HG03103 (cell line): Measurements from ENCODE around the gene TRPM3.

ENCODE experiments used
- ATAC-seq: cut with Tn5 transposase; IDR thresholded peaks from one replicate; pipeline ENCODE4 v1.9.1; 2021; ENCODE audit warnings: low read depth; ENCODE audit not compliant: unreplicated experiment

TRPM3 gene

GRCh38 chr9:71121275-71122021, at the start of gene TRPM3:
Gene TRPM3, minus strand, starts transcription at chr9:71121621. Its CDS starts 267 bp downstream, at chr9:71121354.
- no peak for ATAC-seq

GRCh38 chr9:71168418-71168817, 47.0 kb upstream of the TRPM3 start:
- no peak for ATAC-seq

GRCh38 chr9:71162126-71162525, 40.7 kb upstream of the TRPM3 start:
- ATAC-seq = no peak

- ATAC-seq = no peak
Measured at GRCh38 chr9:71157731-71158130, 36.3 kb upstream of the TRPM3 start.

- no peak for ATAC-seq
Measured at GRCh38 chr9:71147368-71147767, 25.9 kb upstream of the TRPM3 start.

GRCh38 chr9:71146511-71146910, 25.1 kb upstream of the TRPM3 start:
- no peak for ATAC-seq

GRCh38 chr9:71145179-71145578, 23.8 kb upstream of the TRPM3 start:
- ATAC-seq = no peak

- ATAC-seq = no peak
Measured at GRCh38 chr9:71144495-71144894, 23.1 kb upstream of the TRPM3 start.

GRCh38 chr9:71136696-71137095, 15.3 kb upstream of the TRPM3 start:
- ATAC-seq = no peak

GRCh38 chr9:71131145-71131544, 9.7 kb upstream of the TRPM3 start:
- ATAC-seq = no peak

- no peak for ATAC-seq
Measured at GRCh38 chr9:71130521-71130920, 9.1 kb upstream of the TRPM3 start.

GRCh38 chr9:71128796-71129195, 7.4 kb upstream of the TRPM3 start:
- no peak for ATAC-seq

- ATAC-seq = no peak
Measured at GRCh38 chr9:71127301-71127700, 5.9 kb upstream of the TRPM3 start.

- ATAC-seq = no peak
Measured at GRCh38 chr9:71122421-71122820, 1.0 kb upstream of the TRPM3 start.

GRCh38 chr9:71122022-71122275, 528 bp upstream of the TRPM3 start:
- ATAC-seq = no peak

- no peak for ATAC-seq
Measured at GRCh38 chr9:71120501-71121247, 747 bp downstream of the TRPM3 start.

- ATAC-seq = no peak
Measured at GRCh38 chr9:71119746-71120145, 1.7 kb downstream of the TRPM3 start.

GRCh38 chr9:71118324-71118723, 3.1 kb downstream of the TRPM3 start:
- no peak for ATAC-seq

GRCh38 chr9:71115448-71115975, 5.9 kb downstream of the TRPM3 start:
- ATAC-seq = no peak

- ATAC-seq = no peak
Measured at GRCh38 chr9:71112866-71113265, 8.6 kb downstream of the TRPM3 start.

GRCh38 chr9:71108937-71109336, 12.5 kb downstream of the TRPM3 start:
- no peak for ATAC-seq

GRCh38 chr9:71106992-71107391, 14.4 kb downstream of the TRPM3 start:
- ATAC-seq = no peak
